Aorta (tissue), 5 donors: ENCODE data around the gene THOC2. TPM values are rescaled to one million over a fixed set of nuclear protein-coding genes. Genes with fewer than 3 reads are reported as not detected.
"Not testable (repeated sequence)": the region's sequence is repeated elsewhere in the genome, so short reads cannot be mapped to it uniquely, and the experiment has no call there.

Experiments
- ATAC-seq: fragments of 200-7000 bp; cut with Tn5 transposase; one replicate; pipeline ENCODE4 v1.9.1; 2022; ENCODE audit warnings: moderate library complexity; ENCODE audit not compliant: low FRiP score
- DNase-seq, 2 donors: peaks; one replicate each; pipeline ENCODE4 v3.0.0-alpha.2; 2020
- H3K27ac ChIP-seq, 2 donors: one replicate each; pipeline ENCODE4 v1.5.1; 2013; ENCODE audit warnings: low read length in 2 of 2, mild to moderate bottlenecking in 2 of 2, moderate library complexity in 2 of 2, control low read depth in 1 of 2, inconsistent platforms in 1 of 2, low read depth in 1 of 2
- H3K27me3 ChIP-seq, 2 donors: one replicate each; pipeline ENCODE4 v1.6.1; 2013; ENCODE audit warnings: control low read depth in 1 of 2, low read length in 1 of 2, mild to moderate bottlenecking in 1 of 2, moderate library complexity in 1 of 2; ENCODE audit not compliant: insufficient read depth in 2 of 2, control insufficient read depth in 1 of 2
- H3K36me3 ChIP-seq, 2 donors: one replicate each; pipeline ENCODE4 v1.6.1; 2013; ENCODE audit warnings: control low read depth in 1 of 2, low read length in 1 of 2, mild to moderate bottlenecking in 1 of 2; ENCODE audit not compliant: insufficient read depth in 2 of 2, control insufficient read depth in 1 of 2
- H3K4me1 ChIP-seq, 2 donors: one replicate each; pipeline ENCODE4 v1.6.1; 2013; ENCODE audit warnings: low read length in 2 of 2, control low read depth in 1 of 2, mild to moderate bottlenecking in 1 of 2, moderate library complexity in 1 of 2; ENCODE audit not compliant: insufficient read depth in 2 of 2, control insufficient read depth in 1 of 2
- H3K4me3 ChIP-seq, 2 donors: one replicate each; pipeline ENCODE4 v1.5.1; 2013; ENCODE audit warnings: low read length in 2 of 2, control low read depth in 1 of 2, mild to moderate bottlenecking in 1 of 2
- H3K9me3 ChIP-seq: one replicate; pipeline ENCODE4 v1.6.1; 2013; ENCODE audit warnings: mild to moderate bottlenecking, low read length; ENCODE audit not compliant: control insufficient read depth
- WGBS, 2 donors: extraction: QIAGEN DNeasy Blood & Tissue Kit; methylation state at CpG; one replicate each; pipeline ENCODE4 v1.1.7; 2013; 5-methylcytosine and 5-hydroxymethylcytosine counted together
- intact Hi-C, 2 donors: fragments of 100-400 bp; cut with DNase I; formaldehyde crosslinking; loops; one replicate each; pipeline versions ENCODE4 v1.14.2 to v1.15.0; 2022
- polyA plus RNA-seq, 2 donors: library from polyadenylated mRNA; stranded (reverse); fragments of 200-250 nt; gene quantifications; one replicate each; pipeline ENCODE4 v1.2.3, GENCODE V29; 2013
- total RNA-seq, 2 donors: library from RNA; stranded (reverse); fragmentation: NEBNext Ultra II Directional; extraction: Animal tissue kit (Norgen Biotek cat#: 25700); gene quantifications; one replicate each; pipeline ENCODE4 v1.2.1, GENCODE V29; 2021
- donor health status: healthy with polysubstance abuse.
- donor health status: Bipolar disorder and iron deficiency.
- donor health status: DM: no; HTN: no; CAD: no.
- donor health status: DM: no; HTN: no; CAD: no.
- donor health status: DM: yes; HTN: yes; CAD: no.

The THOC2 gene
- total and polyA plus RNA-seq, 4 donors, result 13.1 to 90.7 (median 64.5) TPM

- 29 to 50% methylated on average over 1 of the region's 1 CpG for WGBS, 2 donors
- DNase-seq, result no peak
- Histone ChIP-seq H3K27ac (no peak overlapping the region), H3K27me3 (no peaks in the 10 kb centered on the region), H3K4me3 (no peak overlapping the region), H3K36me3 (no peaks in the 10 kb centered on the region), H3K4me1 (no peaks in the 10 kb centered on the region), H3K9me3 (no peaks in the 10 kb centered on the region)
- no peak for ATAC-seq
- intact Hi-C loops, result no loop called here
Measured at GRCh38 chrX:123673813-123674212, 59.0 kb downstream of the THOC2 start.

DNA sequence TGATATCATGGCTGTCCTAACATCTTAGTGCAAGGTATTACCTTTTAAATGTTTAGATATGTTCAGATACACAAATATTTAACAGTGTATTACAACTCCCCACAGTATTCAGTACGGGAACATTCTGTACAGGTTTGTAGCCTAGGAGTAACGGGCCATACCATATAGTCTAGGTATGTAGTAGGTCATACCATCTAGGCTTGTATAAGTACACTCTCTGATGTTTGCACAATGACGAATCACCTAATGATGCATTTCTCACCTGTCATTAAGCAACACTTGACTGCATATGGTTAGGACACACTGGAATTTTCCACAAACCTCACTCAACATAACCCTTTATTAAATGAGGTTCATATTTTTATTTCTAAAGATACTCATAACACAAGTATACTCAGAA lies 67.7 kb downstream of the THOC2 start:
- intact Hi-C loops, result no loop called here
- WGBS, 2 donors, result 81 to 93% methylated on average over 3 of the region's 3 CpGs
- DNase-seq, result no peak

GRCh38 chrX:123664467-123665167 lies 68.2 kb downstream of the THOC2 start:
- DNase-seq, H3K36me3 ChIP-seq, intact Hi-C loops, H3K27ac ChIP-seq, H3K4me3 ChIP-seq, H3K4me1 ChIP-seq, ATAC-seq, H3K27me3 ChIP-seq, H3K9me3 ChIP-seq: not testable (repeated sequence)
- whole genome bisulfite sequencing, 2 donors, result 80 to 84% methylated on average over 6 of the region's 6 CpGs

More for the DNA sequence above, 67.7 kb downstream of the THOC2 start:
- ATAC-seq, result no peak
- Histone ChIP-seq H3K9me3 (no peaks in the 10 kb centered on the region), H3K27ac (no peak overlapping the region), H3K4me3 (no peak overlapping the region), H3K27me3 (no peaks in the 10 kb centered on the region), H3K4me1 (no peaks in the 10 kb centered on the region), H3K36me3 (peaks cover 0 to 2% of the 10 kb centered on the region in 2 donors)

- intact Hi-C loops, H3K4me3 ChIP-seq, H3K36me3 ChIP-seq, H3K27ac ChIP-seq, ATAC-seq, H3K9me3 ChIP-seq, H3K27me3 ChIP-seq, H3K4me1 ChIP-seq, DNase-seq: not testable (repeated sequence)
- 98% methylated on average over 3 of the region's 3 CpGs for WGBS, 2 donors
Measured at GRCh38 chrX:123663720-123664119, 69.1 kb downstream of the THOC2 start.

DNA sequence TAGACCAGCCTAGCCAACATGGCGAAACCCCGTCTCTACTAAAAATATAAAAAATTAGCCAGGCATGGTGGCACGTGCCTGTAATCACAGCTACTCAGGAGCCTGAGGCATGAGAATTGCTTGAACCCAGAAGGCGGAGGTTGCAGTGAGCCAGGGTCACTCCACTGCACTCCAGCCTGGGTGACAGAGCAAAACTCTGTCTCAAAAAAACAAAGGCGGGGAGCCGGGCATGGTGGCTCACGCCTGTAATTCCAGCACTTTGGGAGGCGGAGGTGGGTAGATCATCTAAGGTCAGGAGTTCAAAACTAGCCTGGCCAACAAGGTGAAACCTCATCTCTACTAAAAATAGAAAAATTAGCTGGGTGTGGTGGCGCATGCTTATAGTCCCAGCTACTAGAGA lies 76.3 kb downstream of the THOC2 start:
- WGBS, 2 donors, result 94 to 97% methylated on average over 9 of the region's 9 CpGs
- DNase-seq, result not testable (repeated sequence)

GRCh38 chrX:123648811-123649181 lies 84.1 kb downstream of the THOC2 start:
- intact Hi-C loops, ATAC-seq, H3K27ac ChIP-seq: not testable (repeated sequence)

More for the DNA sequence above, 76.3 kb downstream of the THOC2 start:
- H3K27me3 ChIP-seq, H3K36me3 ChIP-seq, H3K4me3 ChIP-seq, H3K4me1 ChIP-seq, intact Hi-C loops, H3K9me3 ChIP-seq, H3K27ac ChIP-seq, ATAC-seq: not testable (repeated sequence)

GRCh38 chrX:123648028-123648810 lies 84.6 kb downstream of the THOC2 start:
- intact Hi-C loops, result no loop called here
- no peak overlapping the region for H3K27ac ChIP-seq
- WGBS, 2 donors, result 55 to 57% methylated on average over 20 of the region's 20 CpGs
- H3K36me3 ChIP-seq, result no peaks in the 10 kb centered on the region
- H3K9me3 ChIP-seq, result no peaks in the 10 kb centered on the region
- H3K4me1 ChIP-seq, result no peaks in the 10 kb centered on the region
- H3K27me3 ChIP-seq, result no peaks in the 10 kb centered on the region
- DNase-seq (no peak), ATAC-seq (no peak)
- H3K4me3 ChIP-seq, result no peak overlapping the region

More at GRCh38 chrX:123648811-123649181, 84.1 kb downstream of the THOC2 start:
- not testable (repeated sequence) for H3K4me3 ChIP-seq, H3K4me1 ChIP-seq, H3K36me3 ChIP-seq, DNase-seq, H3K9me3 ChIP-seq, H3K27me3 ChIP-seq
- 58 to 60% methylated on average over 6 of the region's 6 CpGs for WGBS, 2 donors

DNA sequence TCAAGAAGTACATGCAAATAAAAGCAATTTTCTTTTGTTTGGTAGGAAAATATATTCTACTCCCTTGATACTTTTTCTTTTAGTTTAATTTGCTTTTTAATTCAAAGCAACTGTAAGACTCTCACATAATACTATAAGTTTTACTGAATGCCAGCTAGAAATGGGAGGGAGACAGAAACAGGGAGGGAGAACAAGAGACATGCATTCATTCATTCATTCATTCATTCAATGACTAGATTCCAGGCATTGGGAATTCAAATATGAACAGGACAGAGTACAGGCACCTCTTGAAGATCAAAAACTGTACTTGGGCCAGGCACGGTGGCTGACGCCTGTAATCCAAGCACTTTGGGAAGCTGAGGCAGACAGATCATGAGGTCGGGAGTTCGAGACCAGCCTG lies 85.6 kb downstream of the THOC2 start:
- Histone ChIP-seq H3K27ac (no peak overlapping the region), H3K4me3 (no peak overlapping the region), H3K4me1 (no peaks in the 10 kb centered on the region), H3K27me3 (no peaks in the 10 kb centered on the region), H3K9me3 (no peaks in the 10 kb centered on the region), H3K36me3 (no peaks in the 10 kb centered on the region)
- WGBS, 2 donors, result 92 to 95% methylated on average over 4 of the region's 4 CpGs
- ATAC-seq (no peak), DNase-seq (no peak)
- intact Hi-C loops, result no loop called here

GRCh38 chrX:123629502-123629901 lies 103.3 kb downstream of the THOC2 start:
- no peak for ATAC-seq
- 78 to 97% methylated on average over 3 of the region's 3 CpGs for WGBS, 2 donors

More at GRCh38 chrX:123629502-123629901, 103.3 kb downstream of the THOC2 start:
- H3K9me3 ChIP-seq, result no peaks in the 10 kb centered on the region
- H3K36me3 ChIP-seq, result no peaks in the 10 kb centered on the region
- DNase-seq, result no peak
- H3K27ac ChIP-seq, result no peak overlapping the region
- no peaks in the 10 kb centered on the region for H3K4me1 ChIP-seq
- intact Hi-C loops, result no loop called here
- H3K27me3 ChIP-seq, result no peaks in the 10 kb centered on the region
- no peak overlapping the region for H3K4me3 ChIP-seq
